ENCODE results near the gene UBE2Q1. TPM values are rescaled to one million over a fixed set of nuclear protein-coding genes. Genes with fewer than 3 reads are reported as not detected.

The UBE2Q1 gene
- total and polyA plus RNA-seq, 2 of the 8 experiments (the other 6 are each of a cell fraction or from before 2014, with no cell fraction given) = 13.2 to 95.8 TPM

- H3K4me3 ChIP-seq (ENCODE audit: extremely low read depth in 1 of 4, insufficient read depth in 2 of 4, low read depth in 3 of 4, low read length in 4 of 4) = no peak overlapping the region
- H3K4ac ChIP-seq (replicated peaks; ENCODE audit: insufficient read length, low read depth, low read length) = no peak overlapping the region
- no peak overlapping the region for H3K9ac ChIP-seq (replicated peaks in 1 of 4; ENCODE audit: extremely low read depth in 1 of 4, low read depth in 3 of 4, low read length in 3 of 4)
- no peak overlapping the region for H3K4me2 ChIP-seq (ENCODE audit: insufficient read depth in 1 of 2, low read depth in 2 of 2, low read length in 2 of 2)
- FAIRE-seq = no peak
- H2BK20ac ChIP-seq (ENCODE audit: low read length) = no peak overlapping the region
- no peak overlapping the region for H3K14ac ChIP-seq (ENCODE audit: insufficient read length)
- ChIA-PET CTCF (ENCODE audit: partially characterized antibody) (interaction anchor here (1.1 to 1.7 kb wide), 2 partner anchors 10 to 48 kb away, joined by 5 read pairs; no protein-coding TSS in a partner anchor), POLR2A (ENCODE audit: partially characterized antibody) (interaction anchor here (1.5 to 2.0 kb wide), 2 partner anchors 11 to 18 kb away, joined by 5 to 9 read pairs; no protein-coding TSS in a partner anchor)
- no peak overlapping the region for H3K18ac ChIP-seq (ENCODE audit: extremely low read depth, low read length)
- no peak overlapping the region for H3K23ac ChIP-seq (ENCODE audit: insufficient read length)
- H3K27ac ChIP-seq (ENCODE audit: low read depth, low read length) = no peak overlapping the region
- H2AFZ ChIP-seq (ENCODE audit: low read length) = no peak overlapping the region
- no peaks in the 10 kb centered on the region for H3K4me1 ChIP-seq (replicated peaks in 1 of 4; ENCODE audit: control insufficient read depth in 3 of 4, insufficient read depth in 4 of 4, low read length in 3 of 4)
- H4K91ac ChIP-seq (replicated peaks; ENCODE audit: insufficient read length, low read length) = no peak overlapping the region
- WGBS, 2 experiments (ENCODE audit: extremely low coverage in 1 of 2, insufficient coverage in 1 of 2, insufficient read length in 1 of 2, insufficient replicate concordance in 2 of 2, low coverage in 1 of 2, low lambda C conversion rate in 2 of 2, missing lambda C conversion rate in 1 of 2) = 94% methylated on average over 7 of the region's 7 CpGs; no CpG with 5 or more reads in 1 of the 2 experiments
- H4K8ac ChIP-seq (ENCODE audit: extremely low read depth, insufficient read depth, low read length) = no peak overlapping the region
- DNase-seq (ENCODE audit: low read depth in 1 of 2, low spot score in 2 of 2) = no peak
- H2BK15ac ChIP-seq (ENCODE audit: low read length) = no peak overlapping the region
- no peak overlapping the region for H2BK5ac ChIP-seq (ENCODE audit: low read depth, low read length)
- H3K79me1 ChIP-seq (ENCODE audit: low read depth, low read length) = peaks cover 7% of the 10 kb centered on the region
- H3K23me2 ChIP-seq (ENCODE audit: low read depth, low read length) = no peaks in the 10 kb centered on the region
- H3K56ac ChIP-seq (replicated peaks; ENCODE audit: insufficient read length, low read depth, low read length) = no peak overlapping the region
- TF ChIP-seq CBX5 (IDR thresholded peaks at IDR 0.05; ENCODE audit: low read depth, low read length) = no peak
- H2BK120ac ChIP-seq (replicated peaks; ENCODE audit: low read depth, low read length) = no peak overlapping the region
- no peaks in the 10 kb centered on the region for H3K9me3 ChIP-seq (ENCODE audit: insufficient read depth in 2 of 2, low read depth in 1 of 2, low read length in 1 of 2)
- peaks cover 0 to 15% of the 10 kb centered on the region in 2 experiments; a peak in 2 of 4 replicates for H3K79me2 ChIP-seq (ENCODE audit: control insufficient read depth in 1 of 2, insufficient read depth in 2 of 2, low read length in 2 of 2)
- peaks cover 8 to 13% of the 10 kb centered on the region in 2 experiments for H4K20me1 ChIP-seq (replicated peaks in 1 of 2; ENCODE audit: control insufficient read depth in 1 of 2, insufficient read depth in 2 of 2, low read length in 2 of 2)
- H3K27me3 ChIP-seq (replicated peaks in 1 of 4; ENCODE audit: control insufficient read depth in 3 of 4, extremely low read depth in 1 of 4, insufficient read depth in 3 of 4, low read length in 3 of 4) = no peaks in the 10 kb centered on the region
- no peak overlapping the region for H4K5ac ChIP-seq (ENCODE audit: insufficient read length, low read depth, low read length)
- H2BK12ac ChIP-seq (ENCODE audit: low read depth, low read length) = no peak overlapping the region
- H3K36me3 ChIP-seq (ENCODE audit: control insufficient read depth in 2 of 4, insufficient read depth in 4 of 4, low read length in 3 of 4) = peaks cover 40 to 85% (median 70%) of the 10 kb centered on the region in 4 experiments
- no peak overlapping the region for H2AK5ac ChIP-seq (ENCODE audit: low read depth, low read length)
These were observed 36.3 kb upstream of the UBE2Q1 start for GRCh38 chr1:154594811-154595210.

Measured in H1 (cell line).